ENCODE data around the gene MBTPS2. TPM values are rescaled to one million over a fixed set of nuclear protein-coding genes. Genes with fewer than 3 reads are reported as not detected.
A peak's percentile ranks its signal among the peaks of the same experiment; 100 is the strongest.

Gene MBTPS2
- polyA plus RNA-seq, 3 donors, result 2.0 to 7.4 (median 4.6) TPM

GRCh38 chrX:21932292-21933002 lies 93.0 kb downstream of the MBTPS2 start:
- Mint-ChIP-seq H3K27me3 (ENCODE audit: low read depth in 3 of 3) (peaks cover 0 to 4% (median 0%) of the 10 kb centered on the region in 3 donors), H3K9me3 (peaks cover 0 to 8% (median 0%) of the 10 kb centered on the region in 7 donors), H3K4me3 (peak overlapping the region in 1 of 2 donors; percentile 7), H3K27ac (peak overlapping the region; percentile 87 to 97 (median 93)), H3K36me3 (peaks cover 0 to 2% of the 10 kb centered on the region in 2 donors), H3K4me1 (peaks cover 23% of the 10 kb centered on the region)
- Histone ChIP-seq H3K27me3 (ENCODE audit: control insufficient read depth in 2 of 2, insufficient read depth in 2 of 2, low read length in 2 of 2) (no peaks in the 10 kb centered on the region), H3K4me2 (replicated peaks; ENCODE audit: extremely low read depth, low read length, poor library complexity, severe bottlenecking) (no peak overlapping the region), H4K20me1 (ENCODE audit: insufficient read depth, low read length) (no peaks in the 10 kb centered on the region), H3K27ac (ENCODE audit: low read depth in 1 of 2, low read length in 2 of 2) (peak overlapping the region; percentile 89 to 90), H3K79me2 (ENCODE audit: insufficient read depth, low read length) (no peaks in the 10 kb centered on the region), H3K9ac (ENCODE audit: insufficient read depth, low read length, poor library complexity, severe bottlenecking) (peak overlapping the region; percentile 36), H3K4me3 (replicated peaks in 1 of 3; ENCODE audit: low read depth in 2 of 3, low read length in 3 of 3) (no peak overlapping the region), H3K4me1 (ENCODE audit: control insufficient read depth in 1 of 2, insufficient read depth in 2 of 2, low read length in 2 of 2) (peaks cover 32% of the 10 kb centered on the region in 2 donors), H3K36me3 (replicated peaks in 1 of 2; ENCODE audit: control insufficient read depth in 1 of 2, insufficient read depth in 2 of 2, low read length in 2 of 2) (no peaks in the 10 kb centered on the region), H2AFZ (ENCODE audit: insufficient read depth, low read depth, low read length, poor library complexity, severe bottlenecking) (peak overlapping the region; percentile 2), H3K9me3 (replicated peaks in 1 of 2; ENCODE audit: control insufficient read depth in 1 of 2, insufficient read depth in 1 of 2, low read length in 2 of 2) (no peaks in the 10 kb centered on the region)
- TF ChIP-seq CTCF (IDR thresholded peaks at IDR 0.05), result no peak
- WGBS (ENCODE audit: insufficient coverage), result 0% methylated on average over 1 of the region's 11 CpGs
- peak; percentile 80 to 92 (median 87) for DNase-seq
- intact Hi-C loops (cut with micrococcal nuclease), result no loop called here

GRCh38 chrX:21933077-21933476 lies 93.7 kb downstream of the MBTPS2 start:
- WGBS (ENCODE audit: insufficient coverage), result no CpG with 5 or more reads among the region's 7 CpGs
- Mint-ChIP-seq H3K36me3 (peaks cover 0 to 2% of the 10 kb centered on the region in 2 donors), H3K4me1 (peaks cover 23% of the 10 kb centered on the region), H3K27me3 (ENCODE audit: low read depth in 3 of 3) (peaks cover 0 to 4% (median 0%) of the 10 kb centered on the region in 3 donors), H3K27ac (peak overlapping the region; percentile 87 to 97 (median 92)), H3K4me3 (peak overlapping the region in 1 of 2 donors; percentile 7), H3K9me3 (peaks cover 0 to 8% (median 0%) of the 10 kb centered on the region in 7 donors)
- no peak for DNase-seq
- Histone ChIP-seq H3K9me3 (replicated peaks in 1 of 2; ENCODE audit: control insufficient read depth in 1 of 2, insufficient read depth in 1 of 2, low read length in 2 of 2) (no peaks in the 10 kb centered on the region), H3K79me2 (ENCODE audit: insufficient read depth, low read length) (no peaks in the 10 kb centered on the region), H3K27me3 (ENCODE audit: control insufficient read depth in 2 of 2, insufficient read depth in 2 of 2, low read length in 2 of 2) (no peaks in the 10 kb centered on the region), H4K20me1 (ENCODE audit: insufficient read depth, low read length) (no peaks in the 10 kb centered on the region), H2AFZ (ENCODE audit: insufficient read depth, low read depth, low read length, poor library complexity, severe bottlenecking) (peak overlapping the region; percentile 2), H3K27ac (ENCODE audit: low read depth in 1 of 2, low read length in 2 of 2) (peak overlapping the region; percentile 89 to 90), H3K4me2 (replicated peaks; ENCODE audit: extremely low read depth, low read length, poor library complexity, severe bottlenecking) (no peak overlapping the region), H3K36me3 (replicated peaks in 1 of 2; ENCODE audit: control insufficient read depth in 1 of 2, insufficient read depth in 2 of 2, low read length in 2 of 2) (no peaks in the 10 kb centered on the region), H3K4me3 (replicated peaks in 1 of 3; ENCODE audit: low read depth in 2 of 3, low read length in 3 of 3) (no peak overlapping the region), H3K4me1 (ENCODE audit: control insufficient read depth in 1 of 2, insufficient read depth in 2 of 2, low read length in 2 of 2) (peaks cover 32% of the 10 kb centered on the region in 2 donors), H3K9ac (ENCODE audit: insufficient read depth, low read length, poor library complexity, severe bottlenecking) (no peak overlapping the region)
- intact Hi-C loops (cut with micrococcal nuclease), result no loop called here
- TF ChIP-seq CTCF (IDR thresholded peaks at IDR 0.05), result no peak
